Glutamatergic neuron (in vitro differentiated cells): ENCODE measurements around the gene CNTRL. TPM values are rescaled to one million over a fixed set of nuclear protein-coding genes. Genes with fewer than 3 reads are reported as not detected.

Experiments
- DNase-seq: peaks from one replicate; pipeline ENCODE4 v3.0.0; 2022
- H3K27ac Mint-ChIP-seq: one replicate; pipeline ENCODE4 v1.8.0; 2020; ENCODE audit warnings: mild to moderate bottlenecking, mixed read lengths, inconsistent platforms; ENCODE audit not compliant: unreplicated experiment
- H3K27me3 Mint-ChIP-seq: one replicate; pipeline ENCODE4 v1.8.0; 2020; ENCODE audit warnings: mild to moderate bottlenecking, moderate library complexity, mixed read lengths, inconsistent platforms; ENCODE audit not compliant: unreplicated experiment
- H3K36me3 Mint-ChIP-seq: one replicate; pipeline ENCODE4 v1.8.0; 2020; ENCODE audit warnings: mild to moderate bottlenecking, mixed read lengths, inconsistent platforms; ENCODE audit not compliant: unreplicated experiment
- H3K4me1 Mint-ChIP-seq: one replicate; pipeline ENCODE4 v1.8.0; 2020; ENCODE audit warnings: mild to moderate bottlenecking, low read depth, mixed read lengths, inconsistent platforms; ENCODE audit not compliant: unreplicated experiment
- H3K4me3 Mint-ChIP-seq: one replicate; pipeline ENCODE4 v1.8.0; 2020; ENCODE audit warnings: mild to moderate bottlenecking, mixed read lengths, inconsistent platforms; ENCODE audit not compliant: unreplicated experiment
- H3K9me3 Mint-ChIP-seq: one replicate; pipeline ENCODE4 v1.8.0; 2020; ENCODE audit warnings: mild to moderate bottlenecking, moderate library complexity, mixed read lengths, inconsistent platforms; ENCODE audit not compliant: unreplicated experiment
- total RNA-seq: library from RNA; stranded (reverse); fragmentation: NEBNext Ultra II Directional; extraction: Animal tissue kit (Norgen Biotek cat#: 25700); gene quantifications from one replicate; pipeline ENCODE4 v1.2.1, GENCODE V29; 2021; ENCODE audit not compliant: unreplicated experiment
- TF ChIP-seq, protein P1 (sequence below): fragments of 200-600 bp; sonication (generic); IDR thresholded peaks from one replicate; pipeline ENCODE4 v1.5.0; 2021; ENCODE audit not compliant: partially characterized antibody, unreplicated experiment

CNTRL gene
- total RNA-seq, 1 donor from 2014 or later: 9.5 TPM

DNA sequence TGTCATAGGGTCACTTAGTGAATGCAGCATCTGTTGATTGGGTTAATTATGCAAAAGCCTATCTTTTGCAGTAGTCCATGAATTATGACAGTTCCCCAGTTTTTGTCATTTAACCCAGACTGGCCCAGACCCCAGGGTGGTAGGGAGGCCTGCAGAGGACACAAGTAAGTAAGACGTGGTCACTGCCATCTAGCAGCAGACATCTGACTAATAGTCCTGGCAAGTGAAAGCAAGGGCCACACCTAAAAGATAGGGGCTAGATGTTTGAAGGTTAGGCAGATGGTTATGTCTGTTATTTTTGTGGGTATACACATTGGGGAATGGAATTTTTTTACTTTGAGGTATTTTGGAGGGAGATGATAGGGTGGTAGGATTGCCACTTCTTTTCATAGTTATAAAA lies 78.9 kb downstream of the CNTRL start:
- Mint-ChIP-seq H3K27me3 (no peaks in the 10 kb centered on the region), H3K4me3 (no peak overlapping the region), H3K9me3 (peaks cover 1% of the 10 kb centered on the region), H3K36me3 (no peaks in the 10 kb centered on the region), H3K4me1 (no peaks in the 10 kb centered on the region), H3K27ac (no peak overlapping the region)
- no peak for DNase-seq
- TF ChIP-seq, protein P1, sequence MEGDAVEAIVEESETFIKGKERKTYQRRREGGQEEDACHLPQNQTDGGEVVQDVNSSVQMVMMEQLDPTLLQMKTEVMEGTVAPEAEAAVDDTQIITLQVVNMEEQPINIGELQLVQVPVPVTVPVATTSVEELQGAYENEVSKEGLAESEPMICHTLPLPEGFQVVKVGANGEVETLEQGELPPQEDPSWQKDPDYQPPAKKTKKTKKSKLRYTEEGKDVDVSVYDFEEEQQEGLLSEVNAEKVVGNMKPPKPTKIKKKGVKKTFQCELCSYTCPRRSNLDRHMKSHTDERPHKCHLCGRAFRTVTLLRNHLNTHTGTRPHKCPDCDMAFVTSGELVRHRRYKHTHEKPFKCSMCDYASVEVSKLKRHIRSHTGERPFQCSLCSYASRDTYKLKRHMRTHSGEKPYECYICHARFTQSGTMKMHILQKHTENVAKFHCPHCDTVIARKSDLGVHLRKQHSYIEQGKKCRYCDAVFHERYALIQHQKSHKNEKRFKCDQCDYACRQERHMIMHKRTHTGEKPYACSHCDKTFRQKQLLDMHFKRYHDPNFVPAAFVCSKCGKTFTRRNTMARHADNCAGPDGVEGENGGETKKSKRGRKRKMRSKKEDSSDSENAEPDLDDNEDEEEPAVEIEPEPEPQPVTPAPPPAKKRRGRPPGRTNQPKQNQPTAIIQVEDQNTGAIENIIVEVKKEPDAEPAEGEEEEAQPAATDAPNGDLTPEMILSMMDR: no peak

DNA sequence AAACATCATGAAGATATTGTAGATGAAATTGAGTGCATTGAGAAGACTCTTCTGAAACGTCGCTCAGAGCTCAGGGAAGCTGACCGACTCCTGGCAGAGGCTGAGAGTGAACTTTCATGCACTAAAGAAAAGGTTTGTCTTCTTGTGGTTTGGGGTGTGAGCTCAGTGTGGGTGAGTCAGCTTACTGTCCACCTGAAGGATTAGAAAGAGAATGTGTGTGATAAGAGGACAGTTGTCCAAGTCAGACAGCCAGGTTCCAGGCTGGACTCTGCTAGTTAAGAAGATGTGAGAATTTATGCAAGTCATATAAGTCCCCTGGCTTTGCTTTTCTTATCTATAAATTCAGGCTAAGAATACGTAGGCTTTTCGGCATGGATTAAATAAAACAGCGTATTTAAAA lies 80.0 kb downstream of the CNTRL start:
- TF ChIP-seq, protein P1: no peak
- peaks cover 1% of the 10 kb centered on the region for H3K9me3 Mint-ChIP-seq
- DNase-seq: no peak
- H3K4me1 Mint-ChIP-seq: no peaks in the 10 kb centered on the region
- no peaks in the 10 kb centered on the region for H3K27me3 Mint-ChIP-seq
- H3K36me3 Mint-ChIP-seq: no peaks in the 10 kb centered on the region
- no peak overlapping the region for H3K27ac Mint-ChIP-seq
- H3K4me3 Mint-ChIP-seq: no peak overlapping the region

- no peaks in the 10 kb centered on the region for H3K36me3 Mint-ChIP-seq
- H3K4me3 Mint-ChIP-seq: no peak overlapping the region
- no peaks in the 10 kb centered on the region for H3K27me3 Mint-ChIP-seq
- no peak overlapping the region for H3K27ac Mint-ChIP-seq
- DNase-seq: no peak
- no peaks in the 10 kb centered on the region for H3K9me3 Mint-ChIP-seq
- TF ChIP-seq, protein P1: no peak
- H3K4me1 Mint-ChIP-seq: no peaks in the 10 kb centered on the region
Observed at GRCh38 chr9:121156263-121156731, 81.5 kb downstream of the CNTRL start.

- no peaks in the 10 kb centered on the region for H3K27me3 Mint-ChIP-seq
- DNase-seq: no peak
- TF ChIP-seq, protein P1: no peak
- no peaks in the 10 kb centered on the region for H3K36me3 Mint-ChIP-seq
- no peak overlapping the region for H3K27ac Mint-ChIP-seq
- no peaks in the 10 kb centered on the region for H3K9me3 Mint-ChIP-seq
- no peaks in the 10 kb centered on the region for H3K4me1 Mint-ChIP-seq
- H3K4me3 Mint-ChIP-seq: no peak overlapping the region
Observed at GRCh38 chr9:121157939-121158338, 83.2 kb downstream of the CNTRL start.

- DNase-seq: no peak
- Mint-ChIP-seq H3K9me3 (no peaks in the 10 kb centered on the region), H3K4me1 (no peaks in the 10 kb centered on the region), H3K4me3 (no peak overlapping the region), H3K27ac (no peak overlapping the region), H3K27me3 (no peaks in the 10 kb centered on the region), H3K36me3 (no peaks in the 10 kb centered on the region)
- TF ChIP-seq, protein P1: no peak
Observed at GRCh38 chr9:121160025-121160424, 85.3 kb downstream of the CNTRL start.
